ENCODE results near the gene PEX13. TPM values are rescaled to one million over a fixed set of nuclear protein-coding genes. Genes with fewer than 3 reads are reported as not detected.
A peak's percentile ranks its signal among the peaks of the same experiment; 100 is the strongest.

Gene PEX13
- total and polyA plus RNA-seq, 2 donors (not counting 3 experiments of a cell fraction or from before 2014, with no cell fraction given): 18.0 to 21.0 TPM

DNA sequence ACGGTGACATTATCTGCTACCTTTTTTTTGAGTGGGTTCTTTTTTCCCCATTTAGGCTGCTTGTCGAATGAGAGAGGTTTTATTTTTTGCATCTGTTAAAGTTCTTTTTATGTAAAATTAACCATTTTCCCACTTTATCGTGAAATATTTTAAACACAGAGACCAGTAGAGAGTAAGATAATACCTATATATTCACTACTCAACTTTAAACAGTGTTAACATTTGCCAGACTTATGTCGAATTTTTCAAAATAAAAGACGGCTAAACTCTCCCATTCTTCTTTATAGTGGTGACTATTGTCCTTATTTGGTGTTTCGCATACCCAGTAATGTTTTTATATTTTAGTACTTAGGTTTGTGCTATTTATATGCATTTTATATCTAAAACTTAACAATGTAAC, 1.3 kb downstream of the PEX13 start:
- dilution Hi-C loops (cut with MboI; ENCODE audit: extremely low pct_ligation_motif_present, low sequenced_read_pairs): no loop called here
- H3K4me2 ChIP-seq (ENCODE audit: insufficient read depth, low read length): peak overlapping the region; percentile 85
- TF ChIP-seq EZH2 (IDR thresholded peaks at IDR 0.05; ENCODE audit: borderline replicate concordance, low read depth, low read length, severe bottlenecking) (no peak), MYC (IDR thresholded peaks at IDR 0.05; ENCODE audit: low read depth, low read length) (no peak), FOS (IDR thresholded peaks at IDR 0.05; ENCODE audit: borderline replicate concordance, insufficient read depth, low read length) (no peak), GATA2 (IDR thresholded peaks at IDR 0.05; ENCODE audit: insufficient read depth, insufficient read length, low read depth, low read length) (no peak), POLR2A (IDR thresholded peaks at IDR 0.05; ENCODE audit: low read depth, low read length) (no peak), JUN (IDR thresholded peaks at IDR 0.05; ENCODE audit: borderline replicate concordance, insufficient read depth, insufficient read length, low read depth) (no peak), POLR2AphosphoS5 (IDR thresholded peaks at IDR 0.05; ENCODE audit: insufficient read depth, low read depth, low read length) (no peak)
- TF ChIP-seq, protein P1, sequence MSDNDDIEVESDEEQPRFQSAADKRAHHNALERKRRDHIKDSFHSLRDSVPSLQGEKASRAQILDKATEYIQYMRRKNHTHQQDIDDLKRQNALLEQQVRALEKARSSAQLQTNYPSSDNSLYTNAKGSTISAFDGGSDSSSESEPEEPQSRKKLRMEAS (IDR thresholded peaks at IDR 0.05; ENCODE audit: insufficient read depth, insufficient read length): no peak
- TF ChIP-seq, protein P2, sequence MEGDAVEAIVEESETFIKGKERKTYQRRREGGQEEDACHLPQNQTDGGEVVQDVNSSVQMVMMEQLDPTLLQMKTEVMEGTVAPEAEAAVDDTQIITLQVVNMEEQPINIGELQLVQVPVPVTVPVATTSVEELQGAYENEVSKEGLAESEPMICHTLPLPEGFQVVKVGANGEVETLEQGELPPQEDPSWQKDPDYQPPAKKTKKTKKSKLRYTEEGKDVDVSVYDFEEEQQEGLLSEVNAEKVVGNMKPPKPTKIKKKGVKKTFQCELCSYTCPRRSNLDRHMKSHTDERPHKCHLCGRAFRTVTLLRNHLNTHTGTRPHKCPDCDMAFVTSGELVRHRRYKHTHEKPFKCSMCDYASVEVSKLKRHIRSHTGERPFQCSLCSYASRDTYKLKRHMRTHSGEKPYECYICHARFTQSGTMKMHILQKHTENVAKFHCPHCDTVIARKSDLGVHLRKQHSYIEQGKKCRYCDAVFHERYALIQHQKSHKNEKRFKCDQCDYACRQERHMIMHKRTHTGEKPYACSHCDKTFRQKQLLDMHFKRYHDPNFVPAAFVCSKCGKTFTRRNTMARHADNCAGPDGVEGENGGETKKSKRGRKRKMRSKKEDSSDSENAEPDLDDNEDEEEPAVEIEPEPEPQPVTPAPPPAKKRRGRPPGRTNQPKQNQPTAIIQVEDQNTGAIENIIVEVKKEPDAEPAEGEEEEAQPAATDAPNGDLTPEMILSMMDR (IDR thresholded peaks at IDR 0.05; ENCODE audit: extremely low read depth in 1 of 2, insufficient read depth in 1 of 2, low read depth in 1 of 2, low read length in 2 of 2): no peak
- H3K79me2 ChIP-seq (ENCODE audit: control insufficient read depth, insufficient read depth, low read length): peaks cover 55% of the 10 kb centered on the region
- CTCF ChIA-PET: no interaction called here
- H2AFZ ChIP-seq (ENCODE audit: low read depth, low read length): no peak overlapping the region
- peak overlapping the region; percentile 69 for H3K9ac ChIP-seq (replicated peaks; ENCODE audit: extremely low read depth, insufficient read depth, low read length)
- no peak for FAIRE-seq
- H3K36me3 ChIP-seq (ENCODE audit: control insufficient read depth in 2 of 2, extremely low read depth in 1 of 2, insufficient read depth in 2 of 2, low read length in 2 of 2): peaks cover 0 to 2% of the 10 kb centered on the region in 2 experiments
- no peaks in the 10 kb centered on the region for H3K9me3 ChIP-seq (replicated peaks; ENCODE audit: control insufficient read depth, insufficient read depth, low read length)
- no peaks in the 10 kb centered on the region for H4K20me1 ChIP-seq (replicated peaks; ENCODE audit: control insufficient read depth, extremely low read depth, insufficient read depth, low read length)
- intact Hi-C loops (cut with micrococcal nuclease): loop anchor here (1.0 to 5.0 kb wide), 2 partner anchors 47 to 136 kb away; partner anchors contain the start of genes REL and SANBR
- no TSS peak for BruUV-seq (replicated peaks)
- H3K27ac ChIP-seq (ENCODE audit: insufficient read depth, low read depth, low read length): no peak overlapping the region
- H3K4me3 ChIP-seq (replicated peaks in 1 of 3; ENCODE audit: insufficient read depth in 1 of 3, low read depth in 1 of 3, low read length in 3 of 3): peak overlapping the region; percentile 73 to 98 (median 94)
- peaks cover 19% of the 10 kb centered on the region for H3K4me1 ChIP-seq (ENCODE audit: control insufficient read depth, extremely low read depth, insufficient read depth, low read length)
- DNase-seq (ENCODE audit: low read depth, low spot score): no peak
- H3K27me3 ChIP-seq (ENCODE audit: control insufficient read depth in 2 of 2, insufficient read depth in 2 of 2, low read length in 2 of 2): no peaks in the 10 kb centered on the region
- POLR2A ChIA-PET: no interaction called here
- H3K9me1 ChIP-seq (replicated peaks; ENCODE audit: control insufficient read depth, extremely low read depth, insufficient read depth, low read length): no peaks in the 10 kb centered on the region
